ENCODE results near the gene TNS1. TPM values are rescaled to one million over a fixed set of nuclear protein-coding genes. Genes with fewer than 3 reads are reported as not detected.

The TNS1 gene
- total and polyA plus RNA-seq, 9 of the 15 experiments (the other 6 are each of a cell fraction or from before 2014, with no cell fraction given): 0.13 to 2.7 (median 0.77) TPM

DNA sequence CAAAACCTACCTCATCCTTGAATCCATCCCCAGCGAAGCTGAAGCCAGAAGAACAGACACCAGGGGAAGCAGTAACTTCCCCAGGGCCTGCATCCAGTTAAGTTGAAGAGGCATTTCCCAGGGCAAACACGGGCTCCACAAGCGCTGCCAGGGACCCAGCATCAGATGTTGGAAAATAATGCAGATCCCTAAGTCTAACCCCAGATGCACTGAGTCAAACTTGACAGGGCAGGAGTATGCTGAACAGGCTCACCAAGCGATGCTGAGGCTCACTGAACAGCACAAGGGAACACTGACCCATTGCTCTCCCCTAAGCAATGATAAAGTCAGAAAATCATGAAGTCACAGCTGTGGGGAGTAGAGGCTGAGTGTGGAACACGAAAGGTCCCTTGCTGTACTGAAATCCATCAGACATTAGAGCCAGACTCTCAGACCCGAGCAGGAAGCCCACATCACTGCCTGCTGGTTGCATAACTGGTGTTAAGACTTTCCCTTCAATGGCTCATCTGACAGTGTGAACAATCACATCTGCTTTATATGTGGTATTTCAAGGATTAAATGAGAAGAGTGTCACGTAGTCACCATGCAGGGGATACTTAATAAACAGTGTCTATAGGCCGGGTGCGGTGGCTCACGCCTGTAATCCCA is 36.2 kb downstream of the TNS1 start (continued):
- TF ChIP-seq ZBTB5 (IDR thresholded peaks at IDR 0.05) (no peak), POLR3A (IDR thresholded peaks at IDR 0.05; ENCODE audit: borderline replicate concordance, extremely low read depth, insufficient read depth, insufficient read length) (no peak), POLR2G (IDR thresholded peaks at IDR 0.05; ENCODE audit: low read depth, low read length) (no peak)

- ATAC-seq (no peak), FAIRE-seq (no peak), DNase-seq (ENCODE audit: extremely low read depth in 1 of 4, low spot score in 3 of 4) (no peak)
- Histone ChIP-seq H3K4me1 (replicated peaks in 1 of 2; ENCODE audit: control insufficient read depth in 2 of 2, insufficient read depth in 2 of 2, low read length in 2 of 2) (no peaks in the 10 kb centered on the region; a peak in 1 of 5 replicates), H3K4me3 (no peak overlapping the region), H3K79me2 (ENCODE audit: control insufficient read depth, insufficient read depth, low read length) (no peaks in the 10 kb centered on the region), H3K9ac (ENCODE audit: insufficient read depth in 1 of 2, low read depth in 2 of 2, low read length in 2 of 2) (no peak overlapping the region), H3K9me1 (ENCODE audit: control insufficient read depth, insufficient read depth, low read length) (no peaks in the 10 kb centered on the region), H3K4me2 (ENCODE audit: insufficient read depth, low read length) (no peak overlapping the region), H3K36me3 (ENCODE audit: control insufficient read depth, insufficient read depth, low read length) (no peaks in the 10 kb centered on the region), H4K20me1 (replicated peaks; ENCODE audit: control insufficient read depth, insufficient read depth, low read length) (no peaks in the 10 kb centered on the region), H3K27ac (ENCODE audit: extremely low read depth, low read depth, low read length) (no peak overlapping the region), H3K27me3 (ENCODE audit: control insufficient read depth in 2 of 2, insufficient read depth in 2 of 2, low read length in 2 of 2) (peaks cover 0 to 25% of the 10 kb centered on the region in 2 experiments; a peak in 2 of 5 replicates), H3K9me3 (replicated peaks; ENCODE audit: control insufficient read depth, insufficient read depth, low read depth, low read length) (no peaks in the 10 kb centered on the region), H2AFZ (ENCODE audit: low read depth, low read length) (no peak overlapping the region)
- no TSS peak for BruUV-seq (replicated peaks)
- 6% methylated on average over 13 of the region's 21 CpGs for WGBS (ENCODE audit: insufficient coverage, low coverage, missing lambda C conversion rate)
- intact Hi-C loops (cut with micrococcal nuclease): no loop called here
- ChIA-PET POLR2A (interaction anchor here (0.5 kb wide), 1 partner anchor 130 kb away, joined by 3 read pairs; no protein-coding TSS in a partner anchor), CTCF (ENCODE audit: low intra/inter-chr PET ratio) (no interaction called here)
- in situ Hi-C loops (cut with MboI): no loop called here
- TF ChIP-seq BRF1 (IDR thresholded peaks at IDR 0.05; ENCODE audit: borderline replicate concordance, extremely low read depth, insufficient read length) (no peak), CCNT2 (IDR thresholded peaks at IDR 0.05; ENCODE audit: borderline replicate concordance, extremely low read depth, insufficient read length, low read depth, low read length) (no peak), ZKSCAN3 (CRISPR knock-in tag; IDR thresholded peaks at IDR 0.05) (no peak), LEF1 (IDR thresholded peaks at IDR 0.05) (no peak)
Measured at GRCh38 chr2:217964275-217965161, 38.3 kb downstream of the TNS1 start.

All from K562 (cell line).